ENCODE data around the gene CCDC187.
"Not testable (repeated sequence)": the region's sequence is repeated elsewhere in the genome, so short reads cannot be mapped to it uniquely, and the experiment has no call there.

Gene CCDC187

GRCh38 chr9:136237486-136238341, 66.2 kb downstream of the CCDC187 start:
- DNase-seq: peak; percentile 79

GRCh38 chr9:136236471-136237410, 67.2 kb downstream of the CCDC187 start:
- DNase-seq: not testable (repeated sequence)

- DNase-seq: no peak
These were observed 68.0 kb downstream of the CCDC187 start for GRCh38 chr9:136235709-136236455.

GRCh38 chr9:136235171-136235570, 68.7 kb downstream of the CCDC187 start:
- no peak for DNase-seq

GRCh38 chr9:136234597-136234996, 69.3 kb downstream of the CCDC187 start:
- no peak for DNase-seq

GRCh38 chr9:136233868-136234267, 70.0 kb downstream of the CCDC187 start:
- DNase-seq: no peak

- DNase-seq: no peak
These were observed 70.5 kb downstream of the CCDC187 start for GRCh38 chr9:136233411-136233810.

GRCh38 chr9:136232969-136233368, 70.9 kb downstream of the CCDC187 start:
- DNase-seq: no peak

- DNase-seq: no peak
These were observed 72.2 kb downstream of the CCDC187 start for GRCh38 chr9:136231478-136232297.

GRCh38 chr9:136230773-136231172, 73.1 kb downstream of the CCDC187 start:
- DNase-seq: no peak

GRCh38 chr9:136230365-136230764, 73.5 kb downstream of the CCDC187 start:
- no peak for DNase-seq

- DNase-seq: no peak
These were observed 74.5 kb downstream of the CCDC187 start for GRCh38 chr9:136229096-136230065.

- no peak for DNase-seq
These were observed 75.6 kb downstream of the CCDC187 start for GRCh38 chr9:136228107-136228875.

GRCh38 chr9:136226680-136227407, 77.0 kb downstream of the CCDC187 start:
- DNase-seq: no peak

- DNase-seq: peak; percentile 71
These were observed 77.9 kb downstream of the CCDC187 start for GRCh38 chr9:136225748-136226679.

- DNase-seq: no peak
These were observed 78.5 kb downstream of the CCDC187 start for GRCh38 chr9:136225366-136225747.

- DNase-seq: no peak
These were observed 79.8 kb downstream of the CCDC187 start for GRCh38 chr9:136223871-136224640.

Data from OCI-M1 (cell line).